ENCODE results near the gene GNB1L. TPM values are rescaled to one million over a fixed set of nuclear protein-coding genes. Genes with fewer than 3 reads are reported as not detected.

Gene GNB1L
- total and polyA plus RNA-seq, 9 of the 15 experiments (the other 6 are each of a cell fraction or from before 2014, with no cell fraction given), result 0.56 to 50.5 (median 10.2) TPM

DNA sequence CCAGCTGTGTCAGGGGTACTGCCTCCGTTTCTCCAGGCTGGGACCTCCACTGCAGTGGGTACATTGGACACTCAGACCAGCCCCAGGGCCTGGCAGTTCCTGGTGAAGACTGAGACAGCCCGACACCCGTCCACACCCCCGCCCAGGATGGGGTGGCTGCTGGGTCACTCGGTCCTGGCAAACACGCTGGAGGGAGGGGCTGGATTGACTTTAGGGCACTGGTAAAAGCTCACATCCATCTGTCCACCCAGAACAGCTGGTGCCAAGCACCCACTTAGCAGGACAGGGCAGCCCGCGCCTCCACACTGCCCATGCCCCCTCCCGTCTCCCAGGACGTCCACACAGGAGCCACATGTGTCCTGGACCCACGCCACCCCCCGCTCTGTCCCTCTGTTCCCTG is 104.8 kb downstream of the GNB1L start (continued):
- TF ChIP-seq, protein P1, sequence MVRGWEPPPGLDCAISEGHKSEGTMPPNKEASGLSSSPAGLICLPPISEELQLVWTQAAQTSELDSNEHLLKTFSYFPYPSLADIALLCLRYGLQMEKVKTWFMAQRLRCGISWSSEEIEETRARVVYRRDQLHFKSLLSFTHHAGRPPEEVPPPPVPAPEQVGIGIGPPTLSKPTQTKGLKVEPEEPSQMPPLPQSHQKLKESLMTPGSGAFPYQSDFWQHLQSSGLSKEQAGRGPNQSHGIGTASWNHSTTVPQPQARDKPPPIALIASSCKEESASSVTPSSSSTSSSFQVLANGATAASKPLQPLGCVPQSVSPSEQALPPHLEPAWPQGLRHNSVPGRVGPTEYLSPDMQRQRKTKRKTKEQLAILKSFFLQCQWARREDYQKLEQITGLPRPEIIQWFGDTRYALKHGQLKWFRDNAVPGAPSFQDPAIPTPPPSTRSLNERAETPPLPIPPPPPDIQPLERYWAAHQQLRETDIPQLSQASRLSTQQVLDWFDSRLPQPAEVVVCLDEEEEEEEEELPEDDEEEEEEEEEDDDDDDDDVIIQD (CRISPR knock-in tag; IDR thresholded peaks at IDR 0.05), result no peak

DNA sequence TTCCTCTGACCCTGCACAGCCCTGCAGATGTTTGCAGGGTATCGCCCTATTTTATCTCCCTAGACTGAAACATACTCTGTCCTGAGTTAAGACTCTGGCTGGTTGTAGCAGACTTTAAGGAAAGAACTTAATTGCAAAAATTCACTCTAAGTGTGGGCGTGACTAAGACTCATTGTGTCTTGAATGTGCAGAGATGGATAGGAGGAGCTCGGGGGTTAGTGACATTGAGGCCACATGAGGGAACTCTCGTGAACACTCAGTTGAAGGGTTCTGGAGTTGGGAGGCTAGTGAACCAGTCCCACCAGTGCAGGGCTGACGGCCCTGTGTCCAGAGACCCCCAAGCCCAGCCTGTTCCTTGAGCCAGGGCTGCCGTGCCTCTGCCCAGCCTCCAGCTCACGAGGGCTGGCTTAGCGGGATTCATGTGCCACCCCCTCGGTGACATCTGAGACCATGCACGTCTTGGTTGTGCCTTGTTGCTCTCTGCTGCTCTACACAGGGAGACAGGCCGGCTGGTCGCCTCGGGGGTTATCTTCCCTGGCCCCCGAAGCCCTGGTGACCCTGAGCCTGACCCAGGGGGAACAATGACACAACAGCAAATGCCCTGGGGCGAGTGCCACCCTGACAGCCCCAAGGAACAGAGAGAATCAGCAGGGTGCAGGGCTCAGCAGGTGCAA is 105.5 kb downstream of the GNB1L start:
- peak; percentile 85 for FAIRE-seq
- in situ Hi-C loops (cut with MboI), result no loop called here
- POLR2A ChIA-PET, result interaction anchor here (0.5 to 1.9 kb wide), 12 partner anchors 8 to 162 kb away, joined by 3 to 9 read pairs (median 4); no protein-coding TSS in a partner anchor
- TF ChIP-seq SAP30 (IDR thresholded peaks at IDR 0.05; ENCODE audit: borderline replicate concordance, insufficient read depth, low read depth, low read length, poor library complexity, severe bottlenecking), result no peak
- TF ChIP-seq, protein P2, sequence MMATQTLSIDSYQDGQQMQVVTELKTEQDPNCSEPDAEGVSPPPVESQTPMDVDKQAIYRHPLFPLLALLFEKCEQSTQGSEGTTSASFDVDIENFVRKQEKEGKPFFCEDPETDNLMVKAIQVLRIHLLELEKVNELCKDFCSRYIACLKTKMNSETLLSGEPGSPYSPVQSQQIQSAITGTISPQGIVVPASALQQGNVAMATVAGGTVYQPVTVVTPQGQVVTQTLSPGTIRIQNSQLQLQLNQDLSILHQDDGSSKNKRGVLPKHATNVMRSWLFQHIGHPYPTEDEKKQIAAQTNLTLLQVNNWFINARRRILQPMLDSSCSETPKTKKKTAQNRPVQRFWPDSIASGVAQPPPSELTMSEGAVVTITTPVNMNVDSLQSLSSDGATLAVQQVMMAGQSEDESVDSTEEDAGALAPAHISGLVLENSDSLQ (IDR thresholded peaks at IDR 0.05), result no peak
- TF ChIP-seq, protein P3, sequence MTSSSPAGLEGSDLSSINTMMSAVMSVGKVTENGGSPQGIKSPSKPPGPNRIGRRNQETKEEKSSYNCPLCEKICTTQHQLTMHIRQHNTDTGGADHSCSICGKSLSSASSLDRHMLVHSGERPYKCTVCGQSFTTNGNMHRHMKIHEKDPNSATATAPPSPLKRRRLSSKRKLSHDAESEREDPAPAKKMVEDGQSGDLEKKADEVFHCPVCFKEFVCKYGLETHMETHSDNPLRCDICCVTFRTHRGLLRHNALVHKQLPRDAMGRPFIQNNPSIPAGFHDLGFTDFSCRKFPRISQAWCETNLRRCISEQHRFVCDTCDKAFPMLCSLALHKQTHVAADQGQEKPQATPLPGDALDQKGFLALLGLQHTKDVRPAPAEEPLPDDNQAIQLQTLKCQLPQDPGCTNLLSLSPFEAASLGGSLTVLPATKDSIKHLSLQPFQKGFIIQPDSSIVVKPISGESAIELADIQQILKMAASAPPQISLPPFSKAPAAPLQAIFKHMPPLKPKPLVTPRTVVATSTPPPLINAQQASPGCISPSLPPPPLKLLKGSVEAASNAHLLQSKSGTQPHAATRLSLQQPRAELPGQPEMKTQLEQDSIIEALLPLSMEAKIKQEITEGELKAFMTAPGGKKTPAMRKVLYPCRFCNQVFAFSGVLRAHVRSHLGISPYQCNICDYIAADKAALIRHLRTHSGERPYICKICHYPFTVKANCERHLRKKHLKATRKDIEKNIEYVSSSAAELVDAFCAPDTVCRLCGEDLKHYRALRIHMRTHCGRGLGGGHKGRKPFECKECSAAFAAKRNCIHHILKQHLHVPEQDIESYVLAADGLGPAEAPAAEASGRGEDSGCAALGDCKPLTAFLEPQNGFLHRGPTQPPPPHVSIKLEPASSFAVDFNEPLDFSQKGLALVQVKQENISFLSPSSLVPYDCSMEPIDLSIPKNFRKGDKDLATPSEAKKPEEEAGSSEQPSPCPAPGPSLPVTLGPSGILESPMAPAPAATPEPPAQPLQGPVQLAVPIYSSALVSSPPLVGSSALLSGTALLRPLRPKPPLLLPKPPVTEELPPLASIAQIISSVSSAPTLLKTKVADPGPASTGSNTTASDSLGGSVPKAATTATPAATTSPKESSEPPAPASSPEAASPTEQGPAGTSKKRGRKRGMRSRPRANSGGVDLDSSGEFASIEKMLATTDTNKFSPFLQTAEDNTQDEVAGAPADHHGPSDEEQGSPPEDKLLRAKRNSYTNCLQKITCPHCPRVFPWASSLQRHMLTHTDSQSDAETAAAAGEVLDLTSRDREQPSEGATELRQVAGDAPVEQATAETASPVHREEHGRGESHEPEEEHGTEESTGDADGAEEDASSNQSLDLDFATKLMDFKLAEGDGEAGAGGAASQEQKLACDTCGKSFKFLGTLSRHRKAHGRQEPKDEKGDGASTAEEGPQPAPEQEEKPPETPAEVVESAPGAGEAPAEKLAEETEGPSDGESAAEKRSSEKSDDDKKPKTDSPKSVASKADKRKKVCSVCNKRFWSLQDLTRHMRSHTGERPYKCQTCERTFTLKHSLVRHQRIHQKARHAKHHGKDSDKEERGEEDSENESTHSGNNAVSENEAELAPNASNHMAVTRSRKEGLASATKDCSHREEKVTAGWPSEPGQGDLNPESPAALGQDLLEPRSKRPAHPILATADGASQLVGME (CRISPR knock-in tag; IDR thresholded peaks at IDR 0.05), result 0 out of 2 replicates have a peak, but pooled peaks have one; percentile 17
- TF ChIP-seq, protein P4, sequence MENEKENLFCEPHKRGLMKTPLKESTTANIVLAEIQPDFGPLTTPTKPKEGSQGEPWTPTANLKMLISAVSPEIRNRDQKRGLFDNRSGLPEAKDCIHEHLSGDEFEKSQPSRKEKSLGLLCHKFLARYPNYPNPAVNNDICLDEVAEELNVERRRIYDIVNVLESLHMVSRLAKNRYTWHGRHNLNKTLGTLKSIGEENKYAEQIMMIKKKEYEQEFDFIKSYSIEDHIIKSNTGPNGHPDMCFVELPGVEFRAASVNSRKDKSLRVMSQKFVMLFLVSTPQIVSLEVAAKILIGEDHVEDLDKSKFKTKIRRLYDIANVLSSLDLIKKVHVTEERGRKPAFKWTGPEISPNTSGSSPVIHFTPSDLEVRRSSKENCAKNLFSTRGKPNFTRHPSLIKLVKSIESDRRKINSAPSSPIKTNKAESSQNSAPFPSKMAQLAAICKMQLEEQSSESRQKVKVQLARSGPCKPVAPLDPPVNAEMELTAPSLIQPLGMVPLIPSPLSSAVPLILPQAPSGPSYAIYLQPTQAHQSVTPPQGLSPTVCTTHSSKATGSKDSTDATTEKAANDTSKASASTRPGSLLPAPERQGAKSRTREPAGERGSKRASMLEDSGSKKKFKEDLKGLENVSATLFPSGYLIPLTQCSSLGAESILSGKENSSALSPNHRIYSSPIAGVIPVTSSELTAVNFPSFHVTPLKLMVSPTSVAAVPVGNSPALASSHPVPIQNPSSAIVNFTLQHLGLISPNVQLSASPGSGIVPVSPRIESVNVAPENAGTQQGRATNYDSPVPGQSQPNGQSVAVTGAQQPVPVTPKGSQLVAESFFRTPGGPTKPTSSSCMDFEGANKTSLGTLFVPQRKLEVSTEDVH (IDR thresholded peaks at IDR 0.05; ENCODE audit: low read depth, partially characterized antibody), result no peak
- peak; percentile 18; the same call in 1 of the 2 replicates for TF ChIP-seq EGR1 (conservative IDR thresholded peaks at IDR 0.05)

More for the DNA sequence above, 105.5 kb downstream of the GNB1L start:
- Histone ChIP-seq H3K4me3 (no peak overlapping the region), H3K79me2 (ENCODE audit: control insufficient read depth, insufficient read depth, low read length) (no peaks in the 10 kb centered on the region), H3K4me2 (ENCODE audit: insufficient read depth, low read length) (no peak overlapping the region), H2AFZ (ENCODE audit: low read depth, low read length) (no peak overlapping the region), H3K9ac (ENCODE audit: insufficient read depth in 1 of 2, low read depth in 2 of 2, low read length in 2 of 2) (peak overlapping the region in 1 of 2 experiments; percentile 27; a peak in 2 of 4 replicates), H3K4me1 (replicated peaks in 1 of 2; ENCODE audit: control insufficient read depth in 2 of 2, insufficient read depth in 2 of 2, low read length in 2 of 2) (peaks cover 5 to 65% of the 10 kb centered on the region in 2 experiments), H3K27me3 (ENCODE audit: control insufficient read depth in 2 of 2, insufficient read depth in 2 of 2, low read length in 2 of 2) (peaks cover 39 to 71% of the 10 kb centered on the region in 2 experiments; a peak in 4 of 5 replicates), H3K9me3 (replicated peaks; ENCODE audit: control insufficient read depth, insufficient read depth, low read depth, low read length) (no peaks in the 10 kb centered on the region; the same call in 1 of the 2 replicates), H3K36me3 (ENCODE audit: control insufficient read depth, insufficient read depth, low read length) (no peaks in the 10 kb centered on the region), H3K9me1 (ENCODE audit: control insufficient read depth, insufficient read depth, low read length) (no peaks in the 10 kb centered on the region), H4K20me1 (replicated peaks; ENCODE audit: control insufficient read depth, insufficient read depth, low read length) (peaks cover 49% of the 10 kb centered on the region), H3K27ac (ENCODE audit: extremely low read depth, low read depth, low read length) (no peak overlapping the region)
- CTCF ChIA-PET (ENCODE audit: low intra/inter-chr PET ratio), result no interaction called here
- WGBS (ENCODE audit: insufficient coverage, low coverage, missing lambda C conversion rate), result 1% methylated on average over 15 of the region's 15 CpGs
- no TSS peak for BruUV-seq (replicated peaks)
- intact Hi-C loops (cut with micrococcal nuclease), result no loop called here
- peak in 2 of 4 experiments; percentile 52 to 60 for DNase-seq (ENCODE audit: extremely low read depth in 1 of 4, low spot score in 3 of 4)
- peak; percentile 17 for ATAC-seq
